Panc1 (cell line): ENCODE measurements around the gene WNT1.

ENCODE experiments used
- POLR2AphosphoS5 ChIP-seq: IDR thresholded peaks from 2 replicates; pipeline ENCODE4 v1.6.1; 2012; ENCODE audit warnings: mild to moderate bottlenecking, low read depth, low read length, moderate library complexity
- SIN3A ChIP-seq: IDR thresholded peaks from 2 replicates; pipeline ENCODE4 v1.6.1; 2012; ENCODE audit warnings: low read depth, mild to moderate bottlenecking, low read length, moderate library complexity, borderline replicate concordance; ENCODE audit not compliant: insufficient read depth
- TF ChIP-seq, protein P1 (sequence below): fragments of 450-650 bp; IDR thresholded peaks from 2 replicates; pipeline ENCODE4 v1.5.1; 2017; ENCODE audit warnings: mild to moderate bottlenecking

DNA sequence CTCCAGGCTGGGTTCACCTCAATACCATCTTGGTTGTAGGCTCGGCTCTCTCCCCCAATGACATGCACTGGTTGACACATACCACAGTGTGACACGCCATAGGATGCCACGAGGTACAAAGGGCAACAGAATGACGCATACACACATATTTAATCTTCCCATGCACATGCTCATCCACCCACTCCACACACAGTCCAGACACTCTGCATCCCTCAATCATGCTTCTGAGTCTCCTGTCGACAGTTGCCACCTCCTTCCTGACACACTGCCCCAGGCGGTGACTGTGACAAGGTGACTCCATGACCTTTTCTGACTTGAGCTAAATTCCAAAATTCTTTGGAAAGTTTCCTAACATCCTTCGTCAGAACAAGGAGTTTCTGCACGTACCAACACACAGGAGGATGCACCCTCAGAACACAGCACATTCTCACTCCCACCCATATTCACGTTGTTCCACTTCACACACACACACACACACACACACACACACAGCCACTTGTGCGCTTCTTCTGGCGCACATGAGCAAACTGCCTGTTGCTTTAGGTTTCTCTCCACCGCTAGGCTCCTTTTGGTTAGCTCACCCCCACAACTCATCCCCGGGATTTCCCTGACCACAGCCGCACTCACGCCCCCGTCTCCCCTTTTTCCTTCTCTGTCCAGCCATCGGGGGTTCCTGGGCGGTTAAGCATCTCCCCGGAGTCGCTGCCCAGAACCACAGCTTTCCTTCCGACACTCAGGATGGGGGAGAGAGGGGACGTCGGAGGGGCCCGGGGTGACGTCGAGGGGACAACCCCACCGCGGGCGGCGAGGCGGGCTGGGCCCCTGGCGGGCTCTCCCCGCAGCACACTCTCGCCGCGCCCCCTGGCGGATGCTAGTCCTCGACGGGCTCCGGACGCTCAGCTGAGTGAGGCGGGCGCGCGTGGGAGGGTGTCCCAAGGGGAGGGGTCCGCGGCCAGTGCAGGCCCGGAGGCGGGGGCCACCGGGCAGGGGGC lies 536 bp upstream of the WNT1 start:
- TF ChIP-seq SIN3A, result no peak
- TF ChIP-seq, protein P1, sequence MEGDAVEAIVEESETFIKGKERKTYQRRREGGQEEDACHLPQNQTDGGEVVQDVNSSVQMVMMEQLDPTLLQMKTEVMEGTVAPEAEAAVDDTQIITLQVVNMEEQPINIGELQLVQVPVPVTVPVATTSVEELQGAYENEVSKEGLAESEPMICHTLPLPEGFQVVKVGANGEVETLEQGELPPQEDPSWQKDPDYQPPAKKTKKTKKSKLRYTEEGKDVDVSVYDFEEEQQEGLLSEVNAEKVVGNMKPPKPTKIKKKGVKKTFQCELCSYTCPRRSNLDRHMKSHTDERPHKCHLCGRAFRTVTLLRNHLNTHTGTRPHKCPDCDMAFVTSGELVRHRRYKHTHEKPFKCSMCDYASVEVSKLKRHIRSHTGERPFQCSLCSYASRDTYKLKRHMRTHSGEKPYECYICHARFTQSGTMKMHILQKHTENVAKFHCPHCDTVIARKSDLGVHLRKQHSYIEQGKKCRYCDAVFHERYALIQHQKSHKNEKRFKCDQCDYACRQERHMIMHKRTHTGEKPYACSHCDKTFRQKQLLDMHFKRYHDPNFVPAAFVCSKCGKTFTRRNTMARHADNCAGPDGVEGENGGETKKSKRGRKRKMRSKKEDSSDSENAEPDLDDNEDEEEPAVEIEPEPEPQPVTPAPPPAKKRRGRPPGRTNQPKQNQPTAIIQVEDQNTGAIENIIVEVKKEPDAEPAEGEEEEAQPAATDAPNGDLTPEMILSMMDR, result peak; percentile 96
- TF ChIP-seq POLR2AphosphoS5, result no peak
